ENCODE data around the gene SLC5A12.

SLC5A12 gene

DNA sequence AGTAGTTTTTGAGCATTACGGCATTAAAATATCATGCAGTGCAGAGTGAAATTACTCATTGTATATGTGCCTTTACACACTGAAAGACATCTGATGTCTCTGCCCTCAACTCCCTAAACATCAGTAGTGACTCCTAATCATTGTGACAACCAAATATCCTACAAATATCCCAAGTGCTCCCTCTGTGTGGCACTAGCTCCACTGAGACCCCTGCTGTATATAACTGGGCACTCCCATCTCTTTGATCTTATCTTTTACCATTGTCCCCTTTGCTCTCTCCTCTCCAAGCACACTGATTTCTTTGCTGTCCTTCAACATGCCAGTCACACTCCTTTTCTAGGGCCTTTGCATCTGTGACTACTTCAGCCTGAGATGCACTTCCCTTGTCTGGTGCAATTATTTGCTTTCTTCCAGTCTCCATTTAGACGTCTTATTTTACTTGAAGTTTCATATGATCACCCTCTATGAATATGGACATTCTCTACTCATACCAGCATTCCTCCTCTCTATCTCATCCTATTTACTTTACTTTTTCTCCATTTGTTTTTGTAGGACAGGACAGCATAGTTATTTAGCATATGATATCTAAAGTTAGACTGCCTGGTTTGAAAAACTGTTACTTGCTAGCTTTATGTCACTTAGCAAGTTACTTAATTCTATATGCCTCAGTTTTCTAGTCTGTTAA lies 2.4 kb downstream of the SLC5A12 start:
- DNase-seq (ENCODE audit: low spot score), result no peak

GRCh38 chr11:26717771-26718170 lies 4.1 kb downstream of the SLC5A12 start:
- no peak for DNase-seq (ENCODE audit: low spot score)

- DNase-seq (ENCODE audit: low spot score), result no peak
These were observed 6.7 kb downstream of the SLC5A12 start for GRCh38 chr11:26715133-26715532.

DNA sequence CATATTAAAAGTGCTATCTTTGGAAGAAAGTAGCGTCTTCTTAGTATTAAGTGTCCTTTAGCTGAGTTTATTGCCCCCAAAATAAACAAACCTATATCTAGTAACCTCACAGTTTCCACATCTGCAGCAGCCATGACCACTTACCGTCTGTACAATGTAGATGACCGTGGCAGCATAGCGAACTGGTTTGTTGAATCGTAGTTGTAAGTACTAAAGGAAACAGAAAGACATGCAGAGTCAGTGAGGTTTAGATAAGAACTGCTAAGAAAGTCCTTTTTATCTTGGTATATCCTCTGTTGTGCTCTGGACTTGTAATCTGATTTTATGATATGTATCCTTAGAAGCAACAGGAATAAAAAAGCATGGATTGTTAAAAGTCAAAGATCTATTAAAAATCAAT lies 9.4 kb downstream of the SLC5A12 start:
- no peak for DNase-seq (ENCODE audit: low spot score)

GRCh38 chr11:26710489-26710888 lies 11.4 kb downstream of the SLC5A12 start:
- DNase-seq (ENCODE audit: low spot score), result no peak

GRCh38 chr11:26708736-26709456 lies 13.0 kb downstream of the SLC5A12 start:
- no peak for DNase-seq (ENCODE audit: low spot score)

- DNase-seq (ENCODE audit: low spot score), result no peak
These were observed 15.7 kb downstream of the SLC5A12 start for GRCh38 chr11:26706181-26706580.

GRCh38 chr11:26704249-26704648 lies 17.6 kb downstream of the SLC5A12 start:
- DNase-seq (ENCODE audit: low spot score), result no peak

- no peak for DNase-seq (ENCODE audit: low spot score)
These were observed 18.3 kb downstream of the SLC5A12 start for GRCh38 chr11:26703411-26704191.

- no peak for DNase-seq (ENCODE audit: low spot score)
These were observed 19.5 kb downstream of the SLC5A12 start for GRCh38 chr11:26702406-26702805.

- no peak for DNase-seq (ENCODE audit: low spot score)
These were observed 21.2 kb downstream of the SLC5A12 start for GRCh38 chr11:26700574-26701235.

DNA sequence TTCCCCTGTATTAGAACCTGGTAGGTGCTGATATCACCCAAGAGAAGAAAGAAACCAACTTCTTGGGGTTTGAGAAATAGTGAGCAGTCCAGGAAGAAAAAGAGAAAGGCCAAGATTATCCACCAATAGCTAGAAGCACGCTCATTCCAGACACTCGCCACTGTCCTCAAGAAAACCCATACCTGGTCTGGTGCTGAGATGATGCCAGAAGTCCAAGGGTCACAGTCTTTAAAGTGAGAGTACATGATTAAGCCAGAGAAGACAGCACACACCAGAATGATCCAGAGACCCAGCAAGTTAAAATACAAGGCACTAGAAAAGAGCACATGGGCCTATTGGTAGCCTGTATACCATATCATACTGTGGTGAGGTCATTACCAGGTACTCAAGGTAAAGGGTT lies 23.6 kb downstream of the SLC5A12 start:
- no peak for DNase-seq (ENCODE audit: low spot score)

DNA sequence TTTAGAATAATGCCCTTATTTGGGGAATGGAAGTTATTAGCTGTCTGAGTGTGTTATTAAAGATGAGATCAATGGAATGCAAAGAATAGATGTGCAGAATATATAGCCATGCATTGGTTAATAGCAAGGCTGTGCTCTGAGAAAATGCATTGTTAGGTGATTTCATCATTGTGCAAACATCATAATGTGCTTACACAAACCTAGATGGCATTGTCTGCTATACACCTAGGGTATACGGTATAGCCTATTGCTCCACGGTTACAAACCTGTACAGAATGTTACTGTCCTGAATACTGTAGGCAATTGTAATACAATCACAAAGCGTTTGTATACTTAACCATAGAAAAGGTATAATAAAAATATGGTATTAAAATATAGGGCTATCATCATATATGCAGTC lies 25.5 kb downstream of the SLC5A12 start:
- no peak for DNase-seq (ENCODE audit: low spot score)

DNA sequence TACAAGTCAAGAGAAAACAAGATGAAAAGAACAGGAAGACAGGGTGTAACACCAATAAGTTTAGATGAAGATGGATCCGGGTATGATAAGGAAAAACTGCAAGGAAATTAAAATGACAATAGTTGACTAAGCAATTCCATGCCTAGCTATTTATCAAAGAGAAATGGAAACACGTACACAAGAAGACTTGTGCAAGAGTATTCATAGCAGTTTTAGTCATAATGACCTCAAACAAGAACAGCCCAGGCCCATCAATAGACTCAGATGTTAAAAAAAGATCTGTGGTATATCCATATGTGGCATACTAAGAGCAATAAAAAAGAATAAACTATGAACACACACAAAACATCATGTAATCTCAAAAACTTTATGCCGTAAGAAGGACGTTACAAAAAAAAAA lies 33.2 kb downstream of the SLC5A12 start:
- DNase-seq (ENCODE audit: low spot score), result no peak

DNA sequence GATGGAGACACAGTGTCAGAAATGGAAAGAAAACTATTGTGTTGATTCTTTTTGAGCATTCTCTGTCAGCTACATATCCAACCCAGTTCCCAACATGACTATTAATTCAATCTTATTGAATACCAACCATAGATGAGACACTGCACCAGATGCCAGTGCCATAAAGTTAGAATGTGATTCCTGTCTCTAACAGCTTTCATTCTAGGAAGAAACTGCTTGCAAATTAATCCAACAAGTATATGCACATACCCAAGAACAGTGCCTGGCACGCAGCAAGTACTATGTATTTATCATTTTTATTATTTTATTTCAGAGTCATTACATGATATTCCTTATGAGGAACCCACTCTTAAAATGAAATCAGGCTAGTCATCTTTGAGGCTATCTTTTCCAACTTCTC lies 34.5 kb downstream of the SLC5A12 start:
- no peak for DNase-seq (ENCODE audit: low spot score)

DNA sequence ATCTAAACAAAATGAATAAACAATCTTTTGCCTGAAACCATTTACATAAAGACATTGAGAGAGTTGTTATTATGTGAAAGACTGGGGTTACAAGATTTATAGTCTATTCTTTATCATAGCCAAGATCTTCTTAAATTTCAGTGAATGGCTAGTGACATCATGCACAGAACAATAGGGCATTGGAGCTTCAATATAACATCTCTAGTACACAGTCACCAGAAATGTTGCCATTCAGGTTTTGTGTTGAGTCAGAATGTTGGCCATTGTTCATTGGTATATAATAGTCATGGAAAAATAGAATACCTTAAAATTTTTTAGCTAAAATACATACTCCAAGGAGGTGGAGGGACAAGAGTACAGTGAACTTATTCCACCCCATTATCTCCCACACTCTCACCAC lies 44.3 kb downstream of the SLC5A12 start:
- peak; percentile 38 for DNase-seq (ENCODE audit: low spot score)

DNA sequence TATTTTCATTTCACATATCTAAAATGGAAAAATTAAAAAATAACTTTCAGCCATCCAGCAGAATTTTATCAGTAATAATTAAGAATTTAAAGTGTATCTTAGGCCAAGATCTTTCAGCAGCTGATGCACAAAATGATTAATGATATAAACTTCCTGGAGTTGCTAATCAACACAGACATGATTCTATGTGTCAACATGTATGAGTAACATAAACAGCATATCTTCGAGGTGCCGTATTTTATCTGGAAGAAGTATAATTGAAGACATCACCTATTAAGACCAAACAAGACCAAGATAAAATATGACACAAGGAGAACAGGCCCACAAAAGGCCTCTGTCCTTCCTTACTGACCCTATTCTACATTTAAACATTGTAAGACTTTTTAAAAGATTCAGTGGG lies 45.2 kb downstream of the SLC5A12 start:
- peak; percentile 21 for DNase-seq (ENCODE audit: low spot score)

- DNase-seq (ENCODE audit: low spot score), result no peak
These were observed 46.5 kb downstream of the SLC5A12 start for GRCh38 chr11:26675233-26675928.

DNA sequence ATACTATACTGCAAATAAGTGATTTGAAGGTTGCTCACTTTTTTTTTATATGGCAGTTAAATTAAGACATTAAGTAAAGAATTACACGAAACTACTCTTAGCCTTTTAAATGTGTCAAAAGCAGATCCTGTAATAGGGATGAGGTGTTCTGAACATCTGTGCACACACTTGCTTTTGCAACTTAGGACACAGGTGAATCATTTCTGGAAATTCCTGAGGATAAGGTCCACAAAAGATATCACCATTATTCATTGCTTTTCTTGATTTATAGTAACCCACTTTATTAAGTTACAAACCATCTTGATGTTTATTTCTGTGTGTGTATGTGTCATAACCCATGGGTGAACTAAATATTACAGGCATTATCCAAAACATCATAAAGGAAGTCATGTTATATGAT lies 55.9 kb downstream of the SLC5A12 start:
- DNase-seq (ENCODE audit: low spot score), result no peak

DNA sequence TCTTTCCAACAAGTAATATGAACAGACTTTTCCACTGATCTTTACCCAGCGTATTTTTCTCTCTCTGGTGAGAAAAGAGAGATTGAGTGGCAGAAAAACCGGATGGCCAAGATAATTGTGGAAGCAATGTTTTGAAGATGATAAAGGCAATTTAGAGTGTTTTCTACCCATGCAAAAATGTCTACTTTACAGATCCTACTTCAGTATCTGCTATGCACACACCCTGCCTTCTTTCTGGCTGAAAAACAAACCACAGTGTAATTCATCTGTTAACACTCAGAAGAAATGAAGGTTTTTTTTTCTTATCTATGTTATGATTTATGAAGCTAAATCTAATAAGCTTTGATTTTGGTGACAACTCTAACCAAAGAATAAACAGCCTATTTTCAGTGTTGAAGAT lies 56.8 kb downstream of the SLC5A12 start:
- DNase-seq (ENCODE audit: low spot score), result no peak

GRCh38 chr11:26662916-26663315 lies 58.9 kb downstream of the SLC5A12 start:
- no peak for DNase-seq (ENCODE audit: low spot score)

DNA sequence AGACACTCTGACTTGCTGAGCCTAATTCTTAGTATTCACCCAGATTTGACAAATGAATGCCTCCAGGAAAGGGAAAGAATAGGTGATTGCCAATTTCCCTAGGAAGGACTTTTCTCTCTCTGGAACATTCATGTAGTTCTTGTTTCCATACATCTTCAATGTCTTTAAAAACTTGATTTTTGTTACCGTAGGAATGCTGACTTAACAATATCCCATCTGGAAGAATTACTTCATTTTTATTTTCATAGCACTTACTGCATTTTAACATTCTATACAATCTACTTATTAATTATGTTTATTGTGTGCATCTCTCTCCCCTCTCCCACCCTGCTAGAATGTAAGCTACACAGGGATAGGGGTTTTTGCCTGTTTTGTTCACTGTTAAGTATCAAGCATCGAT lies 66.6 kb downstream of the SLC5A12 start:
- no peak for DNase-seq (ENCODE audit: low spot score)
